Measurements from ENCODE around the gene FBN3.

DNA sequence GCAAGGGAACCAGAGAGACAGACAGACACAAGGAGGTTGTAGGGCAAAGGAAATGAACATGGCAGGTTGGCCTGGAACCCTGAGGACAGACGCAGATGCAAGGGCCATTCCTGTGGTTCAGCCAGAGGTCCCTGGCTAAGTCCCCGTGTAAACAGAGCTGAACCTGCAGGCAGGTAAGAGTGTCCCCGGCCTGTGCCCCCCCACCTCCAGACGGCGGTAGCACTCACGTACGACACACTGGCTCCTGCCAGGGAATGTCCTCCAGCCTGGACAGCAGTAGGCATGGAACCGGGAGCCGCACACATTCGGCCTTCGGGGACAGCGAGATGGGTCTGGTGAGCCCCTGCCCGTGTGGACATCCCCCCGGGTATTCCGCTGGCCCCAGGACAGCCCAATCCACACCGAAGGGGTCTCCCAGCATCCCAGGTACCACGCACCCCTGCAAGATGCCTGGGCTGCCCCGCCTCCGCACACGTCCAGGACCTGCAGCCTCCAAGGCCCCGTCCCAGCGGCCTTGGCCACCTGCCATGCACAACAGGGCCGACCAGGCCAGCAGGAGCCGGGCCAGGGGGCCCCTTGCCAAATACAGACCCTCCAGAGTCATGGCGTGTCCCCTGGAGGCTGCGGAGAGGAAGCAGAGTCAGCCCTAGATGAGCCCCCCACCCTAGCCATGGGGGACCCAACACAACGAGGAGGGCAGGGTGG is 2.4 kb downstream of the FBN3 start:
- TF ChIP-seq CTCF (IDR thresholded peaks at IDR 0.05; ENCODE audit: poor library complexity, severe bottlenecking) (no peak), POLR2AphosphoS5 (IDR thresholded peaks at IDR 0.05) (no peak), EZH2 (IDR thresholded peaks at IDR 0.05; ENCODE audit: borderline replicate concordance, insufficient read depth, low read length, poor library complexity, severe bottlenecking) (no peak), TAF1 (IDR thresholded peaks at IDR 0.05; ENCODE audit: low read depth) (no peak)

All from neural cell (in vitro differentiated cells).